Measurements from ENCODE around the gene PAM16. TPM values are rescaled to one million over a fixed set of nuclear protein-coding genes. Genes with fewer than 3 reads are reported as not detected.

Gene PAM16
- total and polyA plus RNA-seq, 9 of the 15 experiments (the other 6 are each of a cell fraction or from before 2014, with no cell fraction given): 38.7 to 273 (median 79.3) TPM

GRCh38 chr16:4350787-4351659, at the start of gene PAM16 (continued):
- TF ChIP-seq CLOCK (CRISPR knock-in tag; IDR thresholded peaks at IDR 0.05; ENCODE audit: borderline replicate concordance) (no peak), ZEB2 (IDR thresholded peaks at IDR 0.05) (no peak), IFI16 (CRISPR knock-in tag; IDR thresholded peaks at IDR 0.05) (no peak), ZNF740 (CRISPR knock-in tag; IDR thresholded peaks at IDR 0.05) (no peak), ZNF740 (tag; IDR thresholded peaks at IDR 0.05) (no peak), TOE1 (IDR thresholded peaks at IDR 0.05; ENCODE audit: borderline replicate concordance) (no peak; the same call in none of the 2 replicates), TOE1 (CRISPR knock-in tag; IDR thresholded peaks at IDR 0.05; ENCODE audit: borderline replicate concordance, low read depth) (no peak), OTX1 (CRISPR knock-in tag; IDR thresholded peaks at IDR 0.05) (no peak), EWSR1 (IDR thresholded peaks at IDR 0.05; ENCODE audit: borderline replicate concordance, low read depth, partially characterized antibody) (no peak), NFIX (CRISPR knock-in tag; IDR thresholded peaks at IDR 0.05; ENCODE audit: low read depth) (no peak), PCBP2 (IDR thresholded peaks at IDR 0.05; ENCODE audit: low read depth, low read length, poor library complexity, severe bottlenecking) (no peak), ZNF263 (CRISPR knock-in tag; IDR thresholded peaks at IDR 0.05; ENCODE audit: borderline replicate concordance) (no peak), NEUROD1 (IDR thresholded peaks at IDR 0.05; ENCODE audit: borderline replicate concordance, low read depth, low read length, partially characterized antibody) (no peak), DACH1 (IDR thresholded peaks at IDR 0.05; ENCODE audit: partially characterized antibody) (no peak), HMG20A (CRISPR knock-in tag; conservative IDR thresholded peaks at IDR 0.05) (no peak), SMARCC2 (IDR thresholded peaks at IDR 0.05; ENCODE audit: low read depth) (no peak), ZNF431 (CRISPR knock-in tag; IDR thresholded peaks at IDR 0.05) (no peak), PTBP1 (IDR thresholded peaks at IDR 0.05; ENCODE audit: low read depth, low read length) (no peak)

Measured in K562 (cell line).